Panc1 (cell line): ENCODE results near the gene GALNT13. TPM values are rescaled to one million over a fixed set of nuclear protein-coding genes. Genes with fewer than 3 reads are reported as not detected.

Source experiments
- ATAC-seq: fragments of 200-7000 bp; cut with Tn5 transposase; 2 replicates; pipeline ENCODE4 v1.9.1; 2020; ENCODE audit warnings: mild to moderate bottlenecking, moderate library complexity
- BruUV-seq: library from RNA; stranded (reverse); fragments of 400-500 nt; replicated peaks from 2 replicates; lab custom pipeline; 2021; lab: Mats Ljungman, UMichigan
- CTCF ChIA-PET: fragments of 300-600 bp; sonication (Branson Sonifier 250); formaldehyde crosslinking; loops from one replicate; lab custom pipeline; 2022; ENCODE audit warnings: antibody characterized with exemption; lab: Charles Lee
- POLR2A ChIA-PET: fragments of 300-600 bp; sonication (Branson Sonifier 250); formaldehyde crosslinking; loops from one replicate; lab custom pipeline; 2022; ENCODE audit warnings: antibody characterized with exemption; lab: Charles Lee
- DNase-seq: peaks from one replicate; pipeline ENCODE4 v3.0.0-alpha.2; 2010; ENCODE audit warnings: low read depth, low spot score
- H3K27ac ChIP-seq: 2 replicates; pipeline ENCODE4 v1.5.1; 2011; ENCODE audit warnings: mild to moderate bottlenecking, low read length, inconsistent platforms
- H3K27me3 ChIP-seq: fragments of 200-500 bp; sonication (Bioruptor generic); 2 replicates; pipeline ENCODE4 v1.6.0; 2014; ENCODE audit warnings: low read length, inconsistent platforms; ENCODE audit not compliant: control insufficient read depth, insufficient read depth
- H3K36me3 ChIP-seq: fragments of 200-500 bp; sonication (Bioruptor generic); 2 replicates; pipeline ENCODE4 v1.5.1; 2014; ENCODE audit warnings: inconsistent platforms, mild to moderate bottlenecking, low read length, moderate library complexity; ENCODE audit not compliant: control insufficient read depth, insufficient read depth
- H3K4me1 ChIP-seq: 2 replicates; pipeline ENCODE4 v1.5.1; 2011; ENCODE audit warnings: inconsistent platforms, mild to moderate bottlenecking, low read length, moderate library complexity; ENCODE audit not compliant: control insufficient read depth, insufficient read depth
- H3K4me3 ChIP-seq, 2 experiments: 2 replicates each; pipeline ENCODE4 v1.5.1; 2011 to 2012; ENCODE audit warnings: low read depth in 2 of 2, low read length in 2 of 2, mild to moderate bottlenecking in 2 of 2, inconsistent platforms in 1 of 2, moderate library complexity in 1 of 2
- H3K9me3 ChIP-seq: fragments of 200-500 bp; sonication (Bioruptor generic); 2 replicates; pipeline ENCODE4 v1.5.1; 2014; ENCODE audit warnings: low read depth, mild to moderate bottlenecking, inconsistent platforms, low read length, moderate library complexity; ENCODE audit not compliant: control insufficient read depth, insufficient read depth
- CTCF ChIP-seq: fragments of 450-650 bp; IDR thresholded peaks from 2 replicates; pipeline ENCODE4 v1.5.1; 2017; ENCODE audit warnings: mild to moderate bottlenecking
- POLR2AphosphoS5 ChIP-seq: IDR thresholded peaks from 2 replicates; pipeline ENCODE4 v1.6.1; 2012; ENCODE audit warnings: mild to moderate bottlenecking, low read depth, low read length, moderate library complexity
- REST ChIP-seq, 2 experiments: IDR thresholded peaks; 2 replicates each; pipeline ENCODE4 v1.6.1; 2011 to 2012; ENCODE audit warnings: low read depth in 2 of 2, control low read depth in 1 of 2, low read length in 1 of 2, mild to moderate bottlenecking in 1 of 2, moderate library complexity in 1 of 2; ENCODE audit not compliant: insufficient read depth in 1 of 2
- SIN3A ChIP-seq: IDR thresholded peaks from 2 replicates; pipeline ENCODE4 v1.6.1; 2012; ENCODE audit warnings: low read depth, mild to moderate bottlenecking, low read length, moderate library complexity, borderline replicate concordance; ENCODE audit not compliant: insufficient read depth
- TCF7L2 ChIP-seq: IDR thresholded peaks from 2 replicates; pipeline ENCODE4 v1.6.1; 2011; ENCODE audit warnings: mild to moderate bottlenecking, low read depth, low read length, inconsistent platforms
- in situ Hi-C: cut with HindIII; loops from 2 replicates; pipeline ENCODE4 v1.10.0; 2016; ENCODE audit warnings: low sequenced_read_pairs, low pct_unique_long_range_greater_than_20kb
- intact Hi-C: fragments of 100-400 bp; cut with micrococcal nuclease; formaldehyde crosslinking; loops from one replicate; pipeline ENCODE4 v1.10.0; 2022; ENCODE audit not compliant: unreplicated experiment
- total RNA-seq: library from RNA; stranded (reverse); gene quantifications from one replicate; pipeline ENCODE4 v1.2.1, GENCODE V29; 2021; ENCODE audit not compliant: unreplicated experiment

The GALNT13 gene
- total RNA-seq, 1 experiment from 2014 or later, result not detected

- DNase-seq (no peak), ATAC-seq (no peak)
- no peaks in the 10 kb centered on the region for H3K4me1 ChIP-seq
- intact Hi-C loops, result no loop called here
- no TSS peak for BruUV-seq
- POLR2A ChIA-PET, result no interaction called here
- H3K27ac ChIP-seq, result no peak overlapping the region
- TF ChIP-seq REST (IDR thresholded peaks at IDR 0.05; ENCODE audit: insufficient read depth in 1 of 2, low read depth in 2 of 2, low read length in 1 of 2) (no peak), CTCF (no peak), SIN3A (no peak)
- H3K9me3 ChIP-seq, result no peaks in the 10 kb centered on the region
- H3K27me3 ChIP-seq, result no peaks in the 10 kb centered on the region
- in situ Hi-C loops, result no loop called here
- CTCF ChIA-PET, result no interaction called here
- no peak overlapping the region for H3K4me3 ChIP-seq
- H3K36me3 ChIP-seq, result no peaks in the 10 kb centered on the region
Observed at GRCh38 chr2:154203902-154204301, 332.2 kb downstream of the GALNT13 start.

- ChIA-PET POLR2A (no interaction called here), CTCF (no interaction called here)
- ATAC-seq, result no peak
- no peaks in the 10 kb centered on the region for H3K27me3 ChIP-seq
- no peak overlapping the region for H3K27ac ChIP-seq
- no peaks in the 10 kb centered on the region for H3K36me3 ChIP-seq
- intact Hi-C loops, result no loop called here
- in situ Hi-C loops, result no loop called here
- no peaks in the 10 kb centered on the region for H3K4me1 ChIP-seq
- DNase-seq, result no peak
- H3K9me3 ChIP-seq, result no peaks in the 10 kb centered on the region
- no TSS peak for BruUV-seq
- TF ChIP-seq POLR2AphosphoS5 (no peak), REST (IDR thresholded peaks at IDR 0.05; ENCODE audit: insufficient read depth in 1 of 2, low read depth in 2 of 2, low read length in 1 of 2) (no peak), SIN3A (no peak), TCF7L2 (no peak), CTCF (no peak)
- no peak overlapping the region for H3K4me3 ChIP-seq
Observed at GRCh38 chr2:154207288-154208047, 335.7 kb downstream of the GALNT13 start.
